Thyroid gland (tissue), 4 donors: ENCODE results near the gene TAF1A.

ENCODE experiments used
- CTCF ChIP-seq, 6 experiments: fragments of 200-600 bp in 3 of 6; fragments of 450-650 bp in 3 of 6; sonication (generic) in 3 of 6; IDR thresholded peaks; one replicate each; pipeline ENCODE4 v1.5.1; 2016 to 2019; ENCODE audit warnings: antibody characterized with exemption in 6 of 6, mild to moderate bottlenecking in 2 of 6, inconsistent platforms in 1 of 6, moderate library complexity in 1 of 6
- POLR2A ChIP-seq, 2 donors: fragments of 450-650 bp; IDR thresholded peaks; one replicate each; pipeline ENCODE4 v1.6.1; 2017; ENCODE audit warnings: antibody characterized with exemption in 2 of 2, mild to moderate bottlenecking in 2 of 2, moderate library complexity in 1 of 2

DNA sequence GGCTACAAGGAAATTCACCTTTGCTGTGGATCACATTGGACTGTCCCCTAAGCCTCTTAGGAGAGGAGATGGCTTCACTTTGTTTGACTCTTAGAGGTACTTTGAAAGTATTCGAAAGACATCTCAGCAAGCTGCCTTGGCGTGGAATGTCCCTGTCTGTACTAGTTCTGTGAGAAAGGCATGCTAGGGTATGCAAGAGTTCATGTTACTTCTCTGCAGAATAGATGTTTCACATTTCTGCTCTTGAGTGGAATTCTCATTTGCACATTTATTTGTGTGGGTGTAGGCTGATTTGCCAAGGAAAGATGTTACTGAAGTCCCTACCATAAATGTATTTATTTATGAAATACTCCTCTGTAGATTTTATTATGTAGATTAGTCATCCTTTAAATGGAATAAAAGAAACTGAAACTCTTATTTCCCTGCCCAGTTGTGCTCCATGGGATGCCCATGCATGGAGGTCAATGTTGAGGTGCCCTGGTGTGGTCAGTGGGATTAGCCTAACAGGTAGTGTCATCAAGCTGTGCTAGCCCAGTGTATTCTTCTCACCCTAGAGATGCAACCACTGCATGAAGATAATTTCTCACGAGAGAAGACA is 42.0 kb upstream of the TAF1A start:
- no peak for TF ChIP-seq CTCF (IDR thresholded peaks at IDR 0.05)
- no peak for TF ChIP-seq POLR2A (IDR thresholded peaks at IDR 0.05)
